ENCODE data around the gene CUX1. TPM values are rescaled to one million over a fixed set of nuclear protein-coding genes. Genes with fewer than 3 reads are reported as not detected.

CUX1 gene
- total RNA-seq, 1 donor from 2014 or later = 89.1 TPM

DNA sequence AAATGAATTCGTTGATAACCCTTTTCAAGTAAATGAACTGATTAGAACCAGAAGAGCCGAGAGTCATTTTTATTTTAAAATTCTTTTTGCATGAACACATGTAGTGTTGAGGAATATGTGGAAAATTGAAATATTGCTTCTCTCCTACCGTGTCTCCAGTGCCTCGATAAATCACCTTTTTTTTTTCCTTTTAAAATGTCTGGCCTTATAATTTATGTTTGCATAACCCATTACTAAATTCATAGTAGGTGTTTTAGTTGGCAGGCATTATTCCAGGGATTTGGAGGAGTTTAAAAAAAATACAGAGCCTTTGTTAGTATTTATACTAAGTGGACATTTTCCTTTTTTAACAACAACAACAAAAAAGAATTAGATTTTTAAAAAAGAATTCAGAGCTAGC is 115.6 kb downstream of the CUX1 start:
- Mint-ChIP-seq H3K4me3 (ENCODE audit: unreplicated experiment) (no peak overlapping the region), H3K4me1 (ENCODE audit: unreplicated experiment) (peaks cover 25% of the 10 kb centered on the region), H3K9me3 (ENCODE audit: unreplicated experiment) (no peaks in the 10 kb centered on the region), H3K36me3 (ENCODE audit: unreplicated experiment) (no peaks in the 10 kb centered on the region), H3K27me3 (ENCODE audit: unreplicated experiment) (no peaks in the 10 kb centered on the region), H3K27ac (ENCODE audit: unreplicated experiment) (no peak overlapping the region)
- TF ChIP-seq, protein P1, sequence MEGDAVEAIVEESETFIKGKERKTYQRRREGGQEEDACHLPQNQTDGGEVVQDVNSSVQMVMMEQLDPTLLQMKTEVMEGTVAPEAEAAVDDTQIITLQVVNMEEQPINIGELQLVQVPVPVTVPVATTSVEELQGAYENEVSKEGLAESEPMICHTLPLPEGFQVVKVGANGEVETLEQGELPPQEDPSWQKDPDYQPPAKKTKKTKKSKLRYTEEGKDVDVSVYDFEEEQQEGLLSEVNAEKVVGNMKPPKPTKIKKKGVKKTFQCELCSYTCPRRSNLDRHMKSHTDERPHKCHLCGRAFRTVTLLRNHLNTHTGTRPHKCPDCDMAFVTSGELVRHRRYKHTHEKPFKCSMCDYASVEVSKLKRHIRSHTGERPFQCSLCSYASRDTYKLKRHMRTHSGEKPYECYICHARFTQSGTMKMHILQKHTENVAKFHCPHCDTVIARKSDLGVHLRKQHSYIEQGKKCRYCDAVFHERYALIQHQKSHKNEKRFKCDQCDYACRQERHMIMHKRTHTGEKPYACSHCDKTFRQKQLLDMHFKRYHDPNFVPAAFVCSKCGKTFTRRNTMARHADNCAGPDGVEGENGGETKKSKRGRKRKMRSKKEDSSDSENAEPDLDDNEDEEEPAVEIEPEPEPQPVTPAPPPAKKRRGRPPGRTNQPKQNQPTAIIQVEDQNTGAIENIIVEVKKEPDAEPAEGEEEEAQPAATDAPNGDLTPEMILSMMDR (IDR thresholded peaks at IDR 0.05) = no peak
- no peak for DNase-seq (ENCODE audit: extremely low spot score, unreplicated experiment)

DNA sequence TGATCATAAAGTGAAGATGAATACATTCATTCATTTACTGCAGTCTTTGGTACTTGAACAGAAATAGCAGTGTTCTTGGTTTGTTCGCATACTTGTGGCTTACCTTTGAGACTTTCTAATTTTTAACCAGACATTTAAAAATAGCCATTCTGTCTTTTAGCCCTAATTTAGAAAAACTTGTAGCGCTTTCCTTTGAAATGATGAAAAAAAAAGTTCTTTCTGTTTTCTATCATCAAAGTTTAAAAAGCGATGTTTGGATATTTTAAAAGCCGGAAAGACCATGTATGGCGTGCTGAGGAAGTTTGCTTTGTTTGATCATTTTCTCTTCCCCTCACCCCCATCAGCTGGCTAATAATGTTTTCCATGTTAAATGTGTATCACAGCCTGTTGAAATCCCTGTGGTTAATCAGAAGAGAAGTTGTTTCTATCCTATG is 116.3 kb downstream of the CUX1 start:
- peaks cover 25% of the 10 kb centered on the region for H3K4me1 Mint-ChIP-seq (ENCODE audit: unreplicated experiment)
- DNase-seq (ENCODE audit: extremely low spot score, unreplicated experiment) = no peak
- no peaks in the 10 kb centered on the region for H3K9me3 Mint-ChIP-seq (ENCODE audit: unreplicated experiment)
- no peak overlapping the region for H3K4me3 Mint-ChIP-seq (ENCODE audit: unreplicated experiment)
- no peaks in the 10 kb centered on the region for H3K36me3 Mint-ChIP-seq (ENCODE audit: unreplicated experiment)
- no peak overlapping the region for H3K27ac Mint-ChIP-seq (ENCODE audit: unreplicated experiment)
- TF ChIP-seq, protein P1 (IDR thresholded peaks at IDR 0.05) = no peak
- no peaks in the 10 kb centered on the region for H3K27me3 Mint-ChIP-seq (ENCODE audit: unreplicated experiment)

DNA sequence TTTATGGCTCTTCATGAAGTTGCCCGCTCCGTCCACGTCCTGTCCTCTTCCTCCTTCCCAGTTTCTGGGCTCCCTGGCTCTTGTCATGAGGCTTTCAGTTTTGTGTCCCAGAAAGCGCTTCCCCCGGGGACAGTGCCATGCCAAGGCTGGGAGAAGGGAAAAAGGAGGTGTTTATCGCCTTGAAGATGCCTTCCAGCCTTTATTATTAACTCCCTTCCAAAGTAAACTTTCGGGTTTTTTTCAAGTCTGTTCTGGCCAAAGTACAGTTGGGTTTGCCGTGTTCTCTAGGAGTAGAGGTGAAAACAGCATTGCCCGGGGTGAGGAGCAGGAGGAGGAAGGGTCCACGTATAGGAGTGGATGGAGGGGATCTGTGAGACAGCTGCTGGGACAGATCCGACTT is 117.2 kb downstream of the CUX1 start:
- Mint-ChIP-seq H3K4me1 (ENCODE audit: unreplicated experiment) (peaks cover 25% of the 10 kb centered on the region), H3K27ac (ENCODE audit: unreplicated experiment) (no peak overlapping the region)

DNA sequence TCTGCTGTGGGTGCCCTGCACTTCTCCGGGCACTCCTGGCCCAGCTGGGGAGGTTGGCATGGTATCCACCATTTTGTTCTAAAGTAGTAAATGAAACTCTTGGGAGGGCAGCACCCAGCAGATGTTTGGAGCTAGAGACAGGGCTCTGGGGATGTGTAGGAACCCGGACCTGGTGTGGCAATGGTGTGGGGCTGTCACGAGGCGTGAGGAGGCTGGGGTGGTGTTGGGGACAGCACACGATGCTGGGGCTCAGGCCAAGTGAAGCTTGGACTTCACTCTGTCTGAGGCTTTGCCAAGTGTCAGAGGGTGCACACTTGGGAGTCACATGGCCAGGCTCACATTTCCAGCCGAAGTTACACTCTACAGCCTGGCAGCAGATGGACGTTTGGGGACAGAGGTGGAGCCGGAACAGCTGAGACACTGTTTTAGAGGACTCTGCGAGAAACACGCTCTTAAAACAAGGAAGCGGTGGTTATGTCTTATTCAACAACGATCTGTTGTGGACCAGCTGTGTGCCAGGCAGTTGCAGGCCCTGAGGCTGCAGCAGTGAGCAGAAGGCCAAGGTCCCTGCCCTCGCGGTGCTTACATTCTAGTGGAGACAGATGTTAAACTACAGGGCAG is 118.2 kb downstream of the CUX1 start:
- Mint-ChIP-seq H3K36me3 (ENCODE audit: unreplicated experiment) (no peaks in the 10 kb centered on the region), H3K4me3 (ENCODE audit: unreplicated experiment) (no peak overlapping the region), H3K27me3 (ENCODE audit: unreplicated experiment) (no peaks in the 10 kb centered on the region), H3K27ac (ENCODE audit: unreplicated experiment) (no peak overlapping the region), H3K9me3 (ENCODE audit: unreplicated experiment) (no peaks in the 10 kb centered on the region), H3K4me1 (ENCODE audit: unreplicated experiment) (peaks cover 25% of the 10 kb centered on the region)
- TF ChIP-seq, protein P1 (IDR thresholded peaks at IDR 0.05) = no peak
- DNase-seq (ENCODE audit: extremely low spot score, unreplicated experiment) = no peak

More for the DNA sequence above, 117.2 kb downstream of the CUX1 start:
- TF ChIP-seq, protein P1 (IDR thresholded peaks at IDR 0.05) = no peak
- Mint-ChIP-seq H3K9me3 (ENCODE audit: unreplicated experiment) (no peaks in the 10 kb centered on the region), H3K4me3 (ENCODE audit: unreplicated experiment) (no peak overlapping the region), H3K27me3 (ENCODE audit: unreplicated experiment) (no peaks in the 10 kb centered on the region), H3K36me3 (ENCODE audit: unreplicated experiment) (no peaks in the 10 kb centered on the region)
- DNase-seq (ENCODE audit: extremely low spot score, unreplicated experiment) = no peak

DNA sequence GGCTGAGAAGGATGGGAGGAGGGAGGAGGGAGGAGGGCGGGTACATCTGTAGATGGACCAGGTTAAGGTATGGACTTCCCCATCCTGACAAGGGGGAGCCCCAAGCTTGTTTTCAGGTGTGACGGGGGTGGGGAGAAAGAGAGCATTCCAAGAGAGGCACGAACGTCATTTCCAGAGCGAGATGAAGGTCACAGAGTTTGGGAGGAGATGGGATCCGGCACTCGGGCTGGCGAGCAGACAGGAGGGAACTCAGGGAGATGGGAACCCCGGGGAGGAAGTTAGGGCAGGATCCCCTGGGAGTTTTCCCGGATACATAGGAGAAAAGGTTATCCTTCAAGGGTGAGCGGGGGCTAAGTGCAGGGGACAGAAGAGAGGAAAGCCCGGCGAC is 118.8 kb downstream of the CUX1 start:
- no peak overlapping the region for H3K27ac Mint-ChIP-seq (ENCODE audit: unreplicated experiment)
- peaks cover 30% of the 10 kb centered on the region for H3K4me1 Mint-ChIP-seq (ENCODE audit: unreplicated experiment)
- H3K27me3 Mint-ChIP-seq (ENCODE audit: unreplicated experiment) = no peaks in the 10 kb centered on the region
- H3K4me3 Mint-ChIP-seq (ENCODE audit: unreplicated experiment) = peak overlapping the region; percentile 50
- no peaks in the 10 kb centered on the region for H3K36me3 Mint-ChIP-seq (ENCODE audit: unreplicated experiment)
- TF ChIP-seq, protein P1 (IDR thresholded peaks at IDR 0.05) = no peak
- no peaks in the 10 kb centered on the region for H3K9me3 Mint-ChIP-seq (ENCODE audit: unreplicated experiment)
- DNase-seq (ENCODE audit: extremely low spot score, unreplicated experiment) = no peak
